Skeletal muscle satellite cell (primary cell): ENCODE data around the gene SSRP1.
"Not testable (repeated sequence)": the region's sequence is repeated elsewhere in the genome, so short reads cannot be mapped to it uniquely, and the experiment has no call there.

Source experiments
- H3K27me3 ChIP-seq: 2 replicates; pipeline ENCODE4 v1.7.0; 2013; ENCODE audit warnings: low read length; ENCODE audit not compliant: control insufficient read depth, insufficient read depth
- H3K36me3 ChIP-seq: 2 replicates; pipeline ENCODE4 v1.7.0; 2013; ENCODE audit warnings: mild to moderate bottlenecking, control low read depth, low read length; ENCODE audit not compliant: insufficient read depth
- H3K4me1 ChIP-seq: 2 replicates; pipeline ENCODE4 v1.7.0; 2013; ENCODE audit warnings: low read length; ENCODE audit not compliant: control insufficient read depth, insufficient read depth
- H3K4me2 ChIP-seq: 2 replicates; pipeline ENCODE4 v1.7.0; 2013; ENCODE audit warnings: mild to moderate bottlenecking, low read length
- H3K4me3 ChIP-seq: 2 replicates; pipeline ENCODE4 v1.7.0; 2013; ENCODE audit warnings: low read length
- H3K9ac ChIP-seq: 2 replicates; pipeline ENCODE4 v1.7.0; 2013; ENCODE audit warnings: mild to moderate bottlenecking, low read depth, low read length, moderate library complexity
- H3K9me3 ChIP-seq: replicated peaks from 2 replicates; pipeline ENCODE4 v1.7.0; 2013; ENCODE audit warnings: mild to moderate bottlenecking, control low read depth, low read length

Gene SSRP1

GRCh38 chr11:57368845-57369232 lies 33.1 kb upstream of the SSRP1 start:
- Histone ChIP-seq H3K27me3 (peaks cover 52% of the 10 kb centered on the region), H3K4me1 (peaks cover 5% of the 10 kb centered on the region), H3K9ac (no peak overlapping the region), H3K9me3 (no peaks in the 10 kb centered on the region), H3K4me2 (no peak overlapping the region), H3K36me3 (no peaks in the 10 kb centered on the region), H3K4me3 (no peak overlapping the region)

GRCh38 chr11:57368106-57368844 lies 32.6 kb upstream of the SSRP1 start:
- Histone ChIP-seq H3K9me3 (no peaks in the 10 kb centered on the region), H3K4me2 (no peak overlapping the region), H3K4me1 (peaks cover 5% of the 10 kb centered on the region), H3K36me3 (no peaks in the 10 kb centered on the region), H3K27me3 (peaks cover 57% of the 10 kb centered on the region), H3K4me3 (no peak overlapping the region), H3K9ac (no peak overlapping the region)

GRCh38 chr11:57364851-57365660 lies 29.4 kb upstream of the SSRP1 start:
- H3K4me1 ChIP-seq, result peaks cover 1% of the 10 kb centered on the region
- no peak overlapping the region for H3K4me3 ChIP-seq
- H3K9me3 ChIP-seq, result no peaks in the 10 kb centered on the region
- H3K4me2 ChIP-seq, result no peak overlapping the region
- peaks cover 57% of the 10 kb centered on the region for H3K27me3 ChIP-seq
- H3K36me3 ChIP-seq, result no peaks in the 10 kb centered on the region
- H3K9ac ChIP-seq, result no peak overlapping the region

- peaks cover 66% of the 10 kb centered on the region for H3K27me3 ChIP-seq
- no peak overlapping the region for H3K4me2 ChIP-seq
- H3K4me3 ChIP-seq, result no peak overlapping the region
- H3K4me1 ChIP-seq, result no peaks in the 10 kb centered on the region
- H3K9me3 ChIP-seq, result no peaks in the 10 kb centered on the region
- H3K36me3 ChIP-seq, result no peaks in the 10 kb centered on the region
- no peak overlapping the region for H3K9ac ChIP-seq
Observed at GRCh38 chr11:57363131-57364080, 27.7 kb upstream of the SSRP1 start.

- Histone ChIP-seq H3K9me3 (no peaks in the 10 kb centered on the region), H3K4me3 (no peak overlapping the region), H3K36me3 (no peaks in the 10 kb centered on the region), H3K4me2 (no peak overlapping the region), H3K27me3 (peaks cover 59% of the 10 kb centered on the region), H3K4me1 (no peaks in the 10 kb centered on the region), H3K9ac (no peak overlapping the region)
Observed at GRCh38 chr11:57361926-57362325, 26.2 kb upstream of the SSRP1 start.

GRCh38 chr11:57361420-57361819 lies 25.7 kb upstream of the SSRP1 start:
- not testable (repeated sequence) for H3K9me3 ChIP-seq, H3K36me3 ChIP-seq, H3K9ac ChIP-seq, H3K4me3 ChIP-seq, H3K4me2 ChIP-seq, H3K4me1 ChIP-seq
- peaks cover 63% of the 10 kb centered on the region for H3K27me3 ChIP-seq

GRCh38 chr11:57360991-57361390 lies 25.3 kb upstream of the SSRP1 start:
- Histone ChIP-seq H3K36me3 (no peaks in the 10 kb centered on the region), H3K27me3 (peaks cover 65% of the 10 kb centered on the region), H3K9ac (no peak overlapping the region), H3K9me3 (no peaks in the 10 kb centered on the region), H3K4me2 (no peak overlapping the region), H3K4me1 (no peaks in the 10 kb centered on the region), H3K4me3 (no peak overlapping the region)

- no peaks in the 10 kb centered on the region for H3K4me1 ChIP-seq
- no peak overlapping the region for H3K4me2 ChIP-seq
- H3K36me3 ChIP-seq, result no peaks in the 10 kb centered on the region
- H3K27me3 ChIP-seq, result peaks cover 58% of the 10 kb centered on the region
- H3K4me3 ChIP-seq, result no peak overlapping the region
- no peaks in the 10 kb centered on the region for H3K9me3 ChIP-seq
- H3K9ac ChIP-seq, result no peak overlapping the region
Observed at GRCh38 chr11:57359896-57360690, 24.4 kb upstream of the SSRP1 start.

- Histone ChIP-seq H3K9ac (no peak overlapping the region), H3K36me3 (no peaks in the 10 kb centered on the region), H3K4me2 (no peak overlapping the region), H3K4me1 (no peaks in the 10 kb centered on the region), H3K27me3 (peaks cover 57% of the 10 kb centered on the region), H3K4me3 (no peak overlapping the region), H3K9me3 (no peaks in the 10 kb centered on the region)
Observed at GRCh38 chr11:57359396-57359795, 23.7 kb upstream of the SSRP1 start.

GRCh38 chr11:57358991-57359390 lies 23.3 kb upstream of the SSRP1 start:
- no peak overlapping the region for H3K9ac ChIP-seq
- H3K9me3 ChIP-seq, result no peaks in the 10 kb centered on the region
- H3K36me3 ChIP-seq, result no peaks in the 10 kb centered on the region
- no peaks in the 10 kb centered on the region for H3K4me1 ChIP-seq
- no peak overlapping the region for H3K4me2 ChIP-seq
- no peak overlapping the region for H3K4me3 ChIP-seq
- H3K27me3 ChIP-seq, result peaks cover 57% of the 10 kb centered on the region
